NCI-H345 treated with DMSO at 0.1 percent for 48 hours (cell line): ENCODE results near the gene GNRH2.
"Not testable (repeated sequence)": the region's sequence is repeated elsewhere in the genome, so short reads cannot be mapped to it uniquely, and the experiment has no call there.

Experiments used
- DNase-seq: peaks from one replicate; lab custom pipeline; 2025; ENCODE audit not compliant: unreplicated experiment; lab: John Stamatoyannopoulos, UW

Gene GNRH2

GRCh38 chr20:3043322-3043721, at the start of gene GNRH2:
TSS of gene GNRH2 (plus strand) at chr20:3043622. CDS start at chr20:3044415, 793 bp downstream.
- DNase-seq = no peak

- no peak for DNase-seq
These were observed 47.6 kb upstream of the GNRH2 start for GRCh38 chr20:2995796-2996195.

GRCh38 chr20:2998728-2999127, 44.7 kb upstream of the GNRH2 start:
- no peak for DNase-seq

- peak; percentile 58 for DNase-seq
These were observed 42.4 kb upstream of the GNRH2 start for GRCh38 chr20:3000852-3001523.

GRCh38 chr20:3003416-3003815, 40.0 kb upstream of the GNRH2 start:
- DNase-seq = no peak

- DNase-seq = no peak
These were observed 32.3 kb upstream of the GNRH2 start for GRCh38 chr20:3010985-3011723.

GRCh38 chr20:3011752-3012151, 31.7 kb upstream of the GNRH2 start:
- DNase-seq = no peak

- no peak for DNase-seq
These were observed 29.7 kb upstream of the GNRH2 start for GRCh38 chr20:3013771-3014170.

- no peak for DNase-seq
These were observed 29.2 kb upstream of the GNRH2 start for GRCh38 chr20:3014179-3014578.

GRCh38 chr20:3014662-3015061, 28.8 kb upstream of the GNRH2 start:
- no peak for DNase-seq

GRCh38 chr20:3015302-3015701, 28.1 kb upstream of the GNRH2 start:
- DNase-seq = not testable (repeated sequence)

GRCh38 chr20:3021327-3021726, 22.1 kb upstream of the GNRH2 start:
- DNase-seq = no peak

GRCh38 chr20:3021777-3022176, 21.6 kb upstream of the GNRH2 start:
- no peak for DNase-seq

- DNase-seq = not testable (repeated sequence)
These were observed 20.6 kb upstream of the GNRH2 start for GRCh38 chr20:3022559-3023490.

GRCh38 chr20:3027987-3028386, 15.4 kb upstream of the GNRH2 start:
- no peak for DNase-seq

- no peak for DNase-seq
These were observed 11.8 kb upstream of the GNRH2 start for GRCh38 chr20:3031524-3032147.

- no peak for DNase-seq
These were observed 10.8 kb upstream of the GNRH2 start for GRCh38 chr20:3032624-3033023.

GRCh38 chr20:3037654-3038053, 5.8 kb upstream of the GNRH2 start:
- no peak for DNase-seq

- no peak for DNase-seq
These were observed 5.0 kb upstream of the GNRH2 start for GRCh38 chr20:3038454-3038853.

- DNase-seq = no peak
These were observed 4.0 kb upstream of the GNRH2 start for GRCh38 chr20:3039426-3039825.

- DNase-seq = no peak
These were observed 3.3 kb upstream of the GNRH2 start for GRCh38 chr20:3040086-3040485.
